AG04450 (cell line): ENCODE data around the gene SMOC1. TPM values are rescaled to one million over a fixed set of nuclear protein-coding genes. Genes with fewer than 3 reads are reported as not detected.

Source experiments
- CTCF ChIA-PET: fragments of 300-600, 350-600 bp; formaldehyde crosslinking; extraction: SDS; loops from one replicate; lab custom pipeline; 2022; ENCODE audit warnings: antibody characterized with exemption, inconsistent platforms; lab: Charles Lee
- POLR2A ChIA-PET: fragments of 350-600 bp; formaldehyde crosslinking; extraction: SDS; loops from one replicate; lab custom pipeline; 2021; ENCODE audit warnings: antibody characterized with exemption, inconsistent platforms; lab: Yijun Ruan, JAX
- DNase-seq: peaks from one replicate; pipeline ENCODE4 v3.0.0-alpha.2; 2011; ENCODE audit warnings: low read depth, low spot score
- H3K27ac ChIP-seq: one replicate; pipeline ENCODE4 v1.5.1; 2012; ENCODE audit warnings: low read depth, low read length, control low read depth
- H3K27me3 ChIP-seq: one replicate; pipeline ENCODE4 v1.6.0; 2012; ENCODE audit warnings: low read length; ENCODE audit not compliant: control insufficient read depth, insufficient read depth
- H3K4me3 ChIP-seq: 2 replicates; pipeline ENCODE4 v1.5.1; 2011; ENCODE audit warnings: mild to moderate bottlenecking, low read depth, low read length, control low read depth
- H3K9me3 ChIP-seq: 2 replicates; pipeline ENCODE4 v1.5.1; 2012; ENCODE audit warnings: low read length; ENCODE audit not compliant: control insufficient read depth, insufficient read depth
- CTCF ChIP-seq: IDR thresholded peaks from 2 replicates; pipeline ENCODE4 v1.5.1; 2011; ENCODE audit warnings: low read depth, low read length, control low read depth, inconsistent platforms
- polyA plus RNA-seq: library from polyadenylated mRNA; depleted of rRNA; stranded (reverse); fragments of >200 nt; gene quantifications from 2 replicates; pipeline ENCODE4 v1.2.3, GENCODE V29; 2011

SMOC1 gene
- polyA plus RNA-seq, 1 experiment: 19.2 TPM

GRCh38 chr14:69904246-69904645 is 25.0 kb downstream of the SMOC1 start:
- DNase-seq: no peak
- H3K27me3 ChIP-seq: no peaks in the 10 kb centered on the region
- H3K9me3 ChIP-seq: peaks cover 4% of the 10 kb centered on the region; the same call in 1 of the 2 replicates
- CTCF ChIA-PET: no interaction called here
- H3K27ac ChIP-seq: no peak overlapping the region
- H3K4me3 ChIP-seq: no peak overlapping the region
- TF ChIP-seq CTCF: no peak
- POLR2A ChIA-PET: no interaction called here

DNA sequence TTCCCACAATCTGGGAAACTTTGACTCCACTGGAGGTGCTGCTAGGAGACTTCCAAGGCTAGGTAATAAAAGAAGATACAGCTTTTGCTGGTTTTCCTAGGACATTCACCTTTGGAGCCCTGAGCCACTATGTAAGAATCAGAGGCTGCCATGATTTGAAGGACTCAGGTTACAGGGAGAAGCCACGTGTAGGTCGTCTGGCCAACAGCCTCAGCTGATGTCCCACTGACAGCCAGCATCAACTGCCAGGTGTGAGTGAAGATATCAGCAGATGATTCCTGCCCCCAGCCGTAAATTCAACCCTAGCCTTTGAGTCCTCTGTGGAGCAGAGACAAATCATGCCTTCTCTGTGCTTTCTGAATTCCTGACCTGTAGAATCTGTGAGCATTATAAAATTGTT is 27.0 kb downstream of the SMOC1 start:
- no peak for DNase-seq
- TF ChIP-seq CTCF: no peak
- Histone ChIP-seq H3K27ac (no peak overlapping the region), H3K27me3 (no peaks in the 10 kb centered on the region), H3K9me3 (peaks cover 4% of the 10 kb centered on the region; the same call in 1 of the 2 replicates), H3K4me3 (no peak overlapping the region)
- CTCF ChIA-PET: interaction anchor here (0.6 kb wide), 1 partner anchor 89 kb away, joined by 6 read pairs; no protein-coding TSS in a partner anchor
- POLR2A ChIA-PET: no interaction called here

DNA sequence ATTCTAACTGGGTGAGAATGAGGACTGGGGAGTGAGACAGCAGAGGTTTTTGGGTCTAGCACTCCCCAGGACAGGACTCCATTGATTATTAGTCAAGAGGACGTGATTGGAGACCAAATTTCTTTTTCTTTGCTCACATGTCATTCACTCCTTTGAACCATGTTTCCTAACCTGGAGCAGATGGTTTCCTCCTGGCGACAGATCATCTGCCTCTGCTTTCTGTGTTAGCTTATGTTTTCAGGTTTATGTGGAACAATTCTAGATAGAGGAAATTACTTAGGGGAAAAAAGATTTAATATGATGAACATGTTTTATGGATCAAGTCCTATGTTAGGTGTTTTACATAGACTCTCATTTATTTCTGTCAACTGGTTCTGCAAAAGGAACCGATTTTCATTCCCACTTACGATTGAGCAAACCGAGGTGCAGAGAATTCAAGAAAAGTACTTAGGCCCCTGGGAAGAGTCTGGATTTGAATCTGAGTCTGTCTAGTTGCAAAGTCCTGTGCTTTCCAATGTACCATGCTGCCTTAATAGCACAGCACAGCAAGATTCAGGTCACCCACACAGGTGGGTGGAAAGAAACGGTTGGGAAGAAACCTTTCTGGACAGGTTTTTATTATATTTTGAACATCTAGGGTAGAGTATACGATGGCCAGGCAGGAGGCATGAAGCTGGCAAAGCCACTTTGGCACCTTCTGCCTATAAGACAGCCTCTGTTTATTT is 30.8 kb downstream of the SMOC1 start:
- Histone ChIP-seq H3K4me3 (no peak overlapping the region), H3K27me3 (peaks cover 2% of the 10 kb centered on the region), H3K9me3 (no peaks in the 10 kb centered on the region), H3K27ac (no peak overlapping the region)
- no peak for TF ChIP-seq CTCF
- CTCF ChIA-PET: interaction anchor here (0.9 kb wide), 1 partner anchor 13 kb away, joined by 4 read pairs; no protein-coding TSS in a partner anchor
- POLR2A ChIA-PET: no interaction called here
- DNase-seq: no peak

- CTCF ChIA-PET: no interaction called here
Measured at GRCh38 chr14:69910871-69911270, 31.7 kb downstream of the SMOC1 start.

More at GRCh38 chr14:69910871-69911270, 31.7 kb downstream of the SMOC1 start:
- no peak for DNase-seq
- Histone ChIP-seq H3K27ac (no peak overlapping the region), H3K27me3 (peaks cover 2% of the 10 kb centered on the region), H3K4me3 (no peak overlapping the region), H3K9me3 (no peaks in the 10 kb centered on the region)
- POLR2A ChIA-PET: no interaction called here
- TF ChIP-seq CTCF: no peak
